ENCODE data around the gene SMYD3.

DNA sequence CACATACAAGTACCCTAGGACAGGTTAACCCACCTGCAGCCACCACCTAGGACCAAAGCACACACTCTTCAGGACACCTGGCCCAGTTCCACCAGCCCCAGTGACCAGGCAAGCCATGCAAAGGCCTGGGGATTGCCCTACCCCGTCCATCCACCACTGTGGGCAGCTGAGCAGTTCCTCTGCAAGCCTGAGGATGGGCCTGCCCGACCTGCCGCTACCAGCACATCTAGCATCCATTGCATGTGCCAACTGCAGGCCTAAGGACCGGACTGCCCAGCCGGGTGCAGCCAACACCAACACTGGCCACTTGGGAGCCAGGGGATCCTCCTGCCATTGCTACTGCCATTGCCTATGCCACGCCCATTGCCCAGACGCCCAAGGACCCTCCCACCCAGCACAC, 558.3 kb downstream of the SMYD3 start:
- TF ChIP-seq CTCF (IDR thresholded peaks at IDR 0.05) (no peak), POLR2A (IDR thresholded peaks at IDR 0.05) (no peak)

Data from adrenal gland (tissue), 5 donors.